ENCODE data around the gene LDLRAP1. TPM values are rescaled to one million over a fixed set of nuclear protein-coding genes. Genes with fewer than 3 reads are reported as not detected.

LDLRAP1 gene
- total RNA-seq, 1 donor from 2014 or later = 20.7 TPM

GRCh38 chr1:25573961-25574360, 30.6 kb downstream of the LDLRAP1 start:
- DNase-seq (ENCODE audit: extremely low spot score, unreplicated experiment) = no peak
- Mint-ChIP-seq H3K27ac (no peak overlapping the region), H3K27me3 (peaks cover 7% of the 10 kb centered on the region), H3K36me3 (no peaks in the 10 kb centered on the region), H3K9me3 (no peaks in the 10 kb centered on the region), H3K4me1 (ENCODE audit: unreplicated experiment) (peaks cover 5% of the 10 kb centered on the region), H3K4me3 (no peak overlapping the region)
- TF ChIP-seq CTCF (conservative IDR thresholded peaks at IDR 0.05) = no peak

- peaks cover 11% of the 10 kb centered on the region for H3K27me3 Mint-ChIP-seq
- H3K4me3 Mint-ChIP-seq = no peak overlapping the region
- DNase-seq (ENCODE audit: extremely low spot score, unreplicated experiment) = no peak
- H3K36me3 Mint-ChIP-seq = no peaks in the 10 kb centered on the region
- no peak for TF ChIP-seq CTCF (conservative IDR thresholded peaks at IDR 0.05)
- peaks cover 5% of the 10 kb centered on the region for H3K4me1 Mint-ChIP-seq (ENCODE audit: unreplicated experiment)
- H3K9me3 Mint-ChIP-seq = no peaks in the 10 kb centered on the region
- H3K27ac Mint-ChIP-seq = no peak overlapping the region
These were observed 31.8 kb downstream of the LDLRAP1 start for GRCh38 chr1:25575191-25575590.

GRCh38 chr1:25576459-25577133, 33.2 kb downstream of the LDLRAP1 start:
- H3K9me3 Mint-ChIP-seq = no peaks in the 10 kb centered on the region
- no peak for DNase-seq (ENCODE audit: extremely low spot score, unreplicated experiment)
- no peaks in the 10 kb centered on the region for H3K36me3 Mint-ChIP-seq
- peaks cover 5% of the 10 kb centered on the region for H3K4me1 Mint-ChIP-seq (ENCODE audit: unreplicated experiment)
- peaks cover 11% of the 10 kb centered on the region for H3K27me3 Mint-ChIP-seq
- no peak overlapping the region for H3K27ac Mint-ChIP-seq
- H3K4me3 Mint-ChIP-seq = no peak overlapping the region
- no peak for TF ChIP-seq CTCF (conservative IDR thresholded peaks at IDR 0.05)

GRCh38 chr1:25577134-25577920, 33.9 kb downstream of the LDLRAP1 start:
- H3K36me3 Mint-ChIP-seq = no peaks in the 10 kb centered on the region
- peaks cover 5% of the 10 kb centered on the region for H3K4me1 Mint-ChIP-seq (ENCODE audit: unreplicated experiment)
- no peaks in the 10 kb centered on the region for H3K9me3 Mint-ChIP-seq
- DNase-seq (ENCODE audit: extremely low spot score, unreplicated experiment) = no peak
- no peak overlapping the region for H3K4me3 Mint-ChIP-seq
- H3K27ac Mint-ChIP-seq = no peak overlapping the region
- no peak for TF ChIP-seq CTCF (conservative IDR thresholded peaks at IDR 0.05)
- peaks cover 11% of the 10 kb centered on the region for H3K27me3 Mint-ChIP-seq

- no peak for DNase-seq (ENCODE audit: extremely low spot score, unreplicated experiment)
- Mint-ChIP-seq H3K27ac (peak overlapping the region; percentile 13), H3K4me1 (ENCODE audit: unreplicated experiment) (peaks cover under 1% of the 10 kb centered on the region), H3K9me3 (peaks cover 7% of the 10 kb centered on the region), H3K36me3 (peaks cover 3% of the 10 kb centered on the region), H3K27me3 (peaks cover 10% of the 10 kb centered on the region), H3K4me3 (no peak overlapping the region)
- no peak for TF ChIP-seq CTCF (conservative IDR thresholded peaks at IDR 0.05)
These were observed 36.2 kb downstream of the LDLRAP1 start for GRCh38 chr1:25579292-25580252.

All from type B pancreatic cell (in vitro differentiated cells).